ENCODE data around the gene HSD17B4. TPM values are rescaled to one million over a fixed set of nuclear protein-coding genes. Genes with fewer than 3 reads are reported as not detected.
"Not testable (repeated sequence)": the region's sequence is repeated elsewhere in the genome, so short reads cannot be mapped to it uniquely, and the experiment has no call there.

Gene HSD17B4
- total RNA-seq, 1 donor: 122 TPM

GRCh38 chr5:119439140-119439631 is 13.1 kb upstream of the HSD17B4 start:
- DNase-seq (ENCODE audit: low read depth): no peak
- H3K4me3 ChIP-seq (ENCODE audit: low read depth, low read length): peak overlapping the region; percentile 22
- no peak for TF ChIP-seq CTCF (IDR thresholded peaks at IDR 0.05; ENCODE audit: insufficient read depth, low read length)

- DNase-seq (ENCODE audit: low read depth); H3K4me3 ChIP-seq (ENCODE audit: low read depth, low read length): not testable (repeated sequence)
These were observed 12.7 kb upstream of the HSD17B4 start for GRCh38 chr5:119439632-119440031.

- not testable (repeated sequence) for H3K4me3 ChIP-seq (ENCODE audit: low read depth, low read length); DNase-seq (ENCODE audit: low read depth)
These were observed 7.7 kb upstream of the HSD17B4 start for GRCh38 chr5:119444643-119445042.

GRCh38 chr5:119445544-119445943 is 6.8 kb upstream of the HSD17B4 start:
- H3K4me3 ChIP-seq (ENCODE audit: low read depth, low read length): no peak overlapping the region
- no peak for TF ChIP-seq CTCF (IDR thresholded peaks at IDR 0.05; ENCODE audit: insufficient read depth, low read length)
- DNase-seq (ENCODE audit: low read depth): no peak

GRCh38 chr5:119449882-119450281 is 2.4 kb upstream of the HSD17B4 start:
- TF ChIP-seq CTCF (IDR thresholded peaks at IDR 0.05; ENCODE audit: insufficient read depth, low read length): no peak
- no peak for DNase-seq (ENCODE audit: low read depth)
- H3K4me3 ChIP-seq (ENCODE audit: low read depth, low read length): no peak overlapping the region

- H3K4me3 ChIP-seq (ENCODE audit: low read depth, low read length); DNase-seq (ENCODE audit: low read depth): not testable (repeated sequence)
These were observed 1.7 kb upstream of the HSD17B4 start for GRCh38 chr5:119450627-119451026.

- DNase-seq (ENCODE audit: low read depth): no peak
- no peak for TF ChIP-seq CTCF (IDR thresholded peaks at IDR 0.05; ENCODE audit: insufficient read depth, low read length)
- no peak overlapping the region for H3K4me3 ChIP-seq (ENCODE audit: low read depth, low read length)
These were observed 736 bp upstream of the HSD17B4 start for GRCh38 chr5:119451561-119451960.

- TF ChIP-seq CTCF (IDR thresholded peaks at IDR 0.05; ENCODE audit: insufficient read depth, low read length): no peak
- peak overlapping the region; percentile 94 for H3K4me3 ChIP-seq (ENCODE audit: low read depth, low read length)
- DNase-seq (ENCODE audit: low read depth): no peak
These were observed 281 bp upstream of the HSD17B4 start for GRCh38 chr5:119452060-119452372.

- peak; percentile 66 for DNase-seq (ENCODE audit: low read depth)
- no peak for TF ChIP-seq CTCF (IDR thresholded peaks at IDR 0.05; ENCODE audit: insufficient read depth, low read length)
- peak overlapping the region; percentile 94 for H3K4me3 ChIP-seq (ENCODE audit: low read depth, low read length)
These were observed 710 bp downstream of the HSD17B4 start for GRCh38 chr5:119453040-119453373.
